ENCODE results near the gene CIBAR2.

Gene CIBAR2

DNA sequence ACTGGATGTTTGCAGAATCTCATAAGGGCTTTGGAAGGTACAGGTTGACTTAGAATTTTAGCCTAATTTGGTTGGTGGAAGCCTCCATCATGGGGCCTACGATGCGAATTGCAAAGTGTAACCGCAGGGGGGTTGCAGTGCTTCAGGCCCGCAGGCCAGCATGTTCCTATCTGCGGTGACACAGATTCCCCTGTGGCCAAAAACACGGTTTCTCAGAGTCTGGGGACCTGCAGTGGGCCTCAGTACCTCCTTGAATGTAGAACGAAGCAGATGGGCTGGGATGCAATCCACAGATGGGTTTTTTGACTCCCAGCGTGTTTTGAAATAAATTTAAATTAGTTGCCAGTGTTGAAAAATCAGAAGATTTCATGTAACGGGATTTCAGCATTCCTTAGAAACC lies 49.9 kb downstream of the CIBAR2 start:
- Histone ChIP-seq H3K9me3 (no peaks in the 10 kb centered on the region), H3K36me3 (peaks cover 0 to 7% (median 6%) of the 10 kb centered on the region in 3 donors), H3K27ac (no peak overlapping the region), H3K4me1 (no peaks in the 10 kb centered on the region), H3K27me3 (no peaks in the 10 kb centered on the region), H3K4me3 (no peak overlapping the region)
- intact Hi-C loops (cut with DNase I; ENCODE audit: low total_unique reads): no loop called here
- TF ChIP-seq, protein P1, sequence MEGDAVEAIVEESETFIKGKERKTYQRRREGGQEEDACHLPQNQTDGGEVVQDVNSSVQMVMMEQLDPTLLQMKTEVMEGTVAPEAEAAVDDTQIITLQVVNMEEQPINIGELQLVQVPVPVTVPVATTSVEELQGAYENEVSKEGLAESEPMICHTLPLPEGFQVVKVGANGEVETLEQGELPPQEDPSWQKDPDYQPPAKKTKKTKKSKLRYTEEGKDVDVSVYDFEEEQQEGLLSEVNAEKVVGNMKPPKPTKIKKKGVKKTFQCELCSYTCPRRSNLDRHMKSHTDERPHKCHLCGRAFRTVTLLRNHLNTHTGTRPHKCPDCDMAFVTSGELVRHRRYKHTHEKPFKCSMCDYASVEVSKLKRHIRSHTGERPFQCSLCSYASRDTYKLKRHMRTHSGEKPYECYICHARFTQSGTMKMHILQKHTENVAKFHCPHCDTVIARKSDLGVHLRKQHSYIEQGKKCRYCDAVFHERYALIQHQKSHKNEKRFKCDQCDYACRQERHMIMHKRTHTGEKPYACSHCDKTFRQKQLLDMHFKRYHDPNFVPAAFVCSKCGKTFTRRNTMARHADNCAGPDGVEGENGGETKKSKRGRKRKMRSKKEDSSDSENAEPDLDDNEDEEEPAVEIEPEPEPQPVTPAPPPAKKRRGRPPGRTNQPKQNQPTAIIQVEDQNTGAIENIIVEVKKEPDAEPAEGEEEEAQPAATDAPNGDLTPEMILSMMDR (IDR thresholded peaks at IDR 0.05): no peak
- DNase-seq: no peak

DNA sequence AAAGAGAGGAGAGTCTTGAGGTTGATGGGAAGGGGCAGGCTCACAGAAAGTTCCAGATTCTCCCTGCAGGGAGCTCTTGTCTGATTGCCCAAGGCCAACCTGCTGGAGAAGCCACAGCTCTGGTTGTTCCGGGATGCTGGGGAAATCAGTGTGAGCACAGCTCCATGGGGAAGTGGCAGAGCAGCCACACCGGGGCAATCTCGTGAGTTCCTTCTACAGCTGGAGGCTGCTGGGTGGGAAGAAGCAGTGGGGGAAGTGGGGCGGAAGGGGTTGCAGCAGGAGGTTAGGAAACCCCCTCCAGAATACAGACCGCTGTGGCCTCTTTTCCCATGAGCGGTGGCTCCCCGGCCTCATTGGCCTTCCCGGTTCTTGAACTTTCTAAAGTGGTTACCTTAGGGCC lies 50.7 kb downstream of the CIBAR2 start:
- no peaks in the 10 kb centered on the region for H3K9me3 ChIP-seq
- H3K27me3 ChIP-seq: no peaks in the 10 kb centered on the region
- H3K27ac ChIP-seq: no peak overlapping the region
- peak; percentile 72 to 81 for DNase-seq
- intact Hi-C loops (cut with DNase I; ENCODE audit: low total_unique reads): no loop called here
- no peaks in the 10 kb centered on the region for H3K36me3 ChIP-seq
- TF ChIP-seq, protein P1 (IDR thresholded peaks at IDR 0.05): no peak
- H3K4me3 ChIP-seq: no peak overlapping the region
- no peaks in the 10 kb centered on the region for H3K4me1 ChIP-seq

DNA sequence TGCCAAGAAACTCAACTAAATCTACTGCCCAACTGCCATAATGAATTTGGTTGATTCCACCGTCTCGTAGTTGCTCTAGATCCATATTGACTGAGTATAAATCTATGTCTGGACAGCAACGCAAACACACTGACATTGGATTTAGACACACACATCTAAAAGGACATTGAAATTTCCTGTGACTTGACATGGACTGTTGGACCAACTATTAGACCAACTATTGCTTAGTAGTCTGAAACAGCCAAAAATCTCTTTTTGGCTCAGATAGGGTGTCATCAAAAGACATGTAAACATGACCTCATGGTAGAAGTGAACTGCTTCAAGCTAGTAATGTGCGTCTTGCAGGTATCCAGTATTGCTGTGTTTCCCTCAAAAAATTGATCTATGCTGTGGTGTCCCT lies 53.4 kb downstream of the CIBAR2 start:
- no peak for DNase-seq
- Histone ChIP-seq H3K36me3 (no peaks in the 10 kb centered on the region), H3K4me1 (peaks cover 0 to 9% (median 8%) of the 10 kb centered on the region in 4 donors), H3K9me3 (no peaks in the 10 kb centered on the region), H3K4me3 (no peak overlapping the region), H3K27me3 (no peaks in the 10 kb centered on the region), H3K27ac (no peak overlapping the region)
- TF ChIP-seq, protein P1 (IDR thresholded peaks at IDR 0.05): no peak
- intact Hi-C loops (cut with DNase I; ENCODE audit: low total_unique reads): no loop called here

DNA sequence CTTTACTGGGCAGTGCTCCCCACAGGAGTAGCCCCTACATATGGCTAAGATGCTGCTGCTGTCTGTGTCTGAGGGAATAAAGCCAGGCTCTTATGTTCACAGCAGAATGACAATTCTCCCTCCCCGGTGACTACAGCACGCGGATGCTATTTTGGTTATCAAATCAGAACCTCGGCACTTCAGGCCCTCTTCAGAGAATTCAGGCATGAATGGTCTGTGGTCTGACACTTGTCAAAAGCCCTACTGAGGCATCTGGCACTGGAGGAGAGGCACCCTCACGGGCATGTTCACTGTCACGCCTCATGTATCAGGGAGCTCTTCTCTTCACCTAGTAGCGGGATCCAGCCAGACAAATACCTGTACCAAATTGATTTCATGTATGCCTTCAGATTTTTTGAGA lies 54.3 kb downstream of the CIBAR2 start:
- Histone ChIP-seq H3K36me3 (no peaks in the 10 kb centered on the region), H3K27me3 (no peaks in the 10 kb centered on the region), H3K4me1 (peaks cover 0 to 9% (median 8%) of the 10 kb centered on the region in 4 donors), H3K4me3 (no peak overlapping the region), H3K27ac (no peak overlapping the region), H3K9me3 (no peaks in the 10 kb centered on the region)
- intact Hi-C loops (cut with DNase I; ENCODE audit: low total_unique reads): no loop called here
- DNase-seq: no peak
- TF ChIP-seq, protein P1 (IDR thresholded peaks at IDR 0.05): no peak

DNA sequence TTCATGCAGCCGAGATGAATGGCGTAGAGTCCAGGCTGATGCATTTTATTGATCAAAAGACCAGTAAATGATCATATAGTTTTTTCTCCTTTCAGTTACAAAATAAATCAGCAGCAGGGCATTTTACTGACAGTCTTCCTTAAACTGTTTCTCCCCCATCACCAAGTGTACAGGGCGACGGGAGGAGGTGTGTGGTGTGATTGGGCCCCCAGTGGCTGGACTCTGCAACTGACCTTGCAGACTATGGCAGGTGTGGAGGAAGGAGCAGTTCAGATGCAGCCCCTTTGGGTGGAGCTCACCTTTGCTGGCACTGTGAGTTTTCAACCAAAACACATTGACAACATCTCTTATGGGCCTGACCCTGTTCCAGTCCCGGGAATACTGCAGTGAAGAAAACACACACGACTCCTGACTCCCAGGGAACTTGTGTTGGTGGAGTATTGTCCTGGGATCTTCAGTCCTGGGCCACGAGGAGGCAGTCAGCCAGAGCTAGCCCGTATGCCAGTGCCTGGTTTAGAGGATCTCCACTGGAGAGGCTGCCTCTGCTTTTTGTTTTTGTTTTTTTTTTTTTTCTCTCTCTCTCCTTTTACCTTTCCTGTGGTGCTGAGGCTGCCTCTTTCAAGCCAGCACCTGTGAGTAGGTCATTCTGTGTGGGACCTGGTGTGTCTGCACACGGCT lies 54.9 kb downstream of the CIBAR2 start:
- H3K4me1 ChIP-seq: peaks cover 0 to 9% (median 8%) of the 10 kb centered on the region in 4 donors
- no peak overlapping the region for H3K27ac ChIP-seq
- intact Hi-C loops (cut with DNase I; ENCODE audit: low total_unique reads): no loop called here
- DNase-seq: no peak
- no peaks in the 10 kb centered on the region for H3K36me3 ChIP-seq
- H3K4me3 ChIP-seq: no peak overlapping the region
- no peaks in the 10 kb centered on the region for H3K9me3 ChIP-seq
- no peaks in the 10 kb centered on the region for H3K27me3 ChIP-seq
- TF ChIP-seq, protein P1 (IDR thresholded peaks at IDR 0.05): no peak

Measured in tibial artery (tissue), 4 donors.